GM23248 (cell line): ENCODE measurements around the gene DZIP1L. TPM values are rescaled to one million over a fixed set of nuclear protein-coding genes. Genes with fewer than 3 reads are reported as not detected.

Source experiments
- DNase-seq: peaks from one replicate; pipeline ENCODE4 v3.0.0-alpha.2; 2015
- H2AFZ ChIP-seq: fragments of 200-600 bp; sonication (generic); 2 replicates; pipeline ENCODE4 v1.6.1; 2016; ENCODE audit warnings: antibody characterized with exemption
- H3F3A ChIP-seq: fragments of 200-600 bp; sonication (generic); 2 replicates; pipeline ENCODE4 v1.6.1; 2016; ENCODE audit warnings: mild to moderate bottlenecking, antibody characterized with exemption, mixed run types; ENCODE audit not compliant: insufficient read depth
- H3K27ac ChIP-seq: fragments of 200-600 bp; sonication (generic); 2 replicates; pipeline ENCODE4 v1.5.1; 2016; ENCODE audit warnings: mild to moderate bottlenecking
- H3K27me3 ChIP-seq: fragments of 200-600 bp; sonication (generic); replicated peaks from 2 replicates; pipeline ENCODE4 v1.6.1; 2016; ENCODE audit warnings: mild to moderate bottlenecking; ENCODE audit not compliant: insufficient read depth
- H3K36me3 ChIP-seq: fragments of 200-600 bp; sonication (generic); 2 replicates; pipeline ENCODE4 v1.6.1; 2016; ENCODE audit warnings: low read depth, mild to moderate bottlenecking
- H3K4me1 ChIP-seq: fragments of 200-600 bp; sonication (generic); 2 replicates; pipeline ENCODE4 v1.6.1; 2016; ENCODE audit warnings: mild to moderate bottlenecking; ENCODE audit not compliant: insufficient read depth
- H3K4me2 ChIP-seq: fragments of 200-600 bp; sonication (generic); one replicate; pipeline ENCODE4 v1.6.1; 2016; ENCODE audit warnings: mild to moderate bottlenecking; ENCODE audit not compliant: unreplicated experiment
- H3K4me3 ChIP-seq: fragments of 200-600 bp; sonication (generic); 2 replicates; pipeline ENCODE4 v1.5.1; 2016; ENCODE audit warnings: mild to moderate bottlenecking
- H3K79me2 ChIP-seq: fragments of 200-600 bp; sonication (generic); 2 replicates; pipeline ENCODE4 v1.6.1; 2016; ENCODE audit warnings: mild to moderate bottlenecking; ENCODE audit not compliant: insufficient read depth
- H3K9ac ChIP-seq: fragments of 200-600 bp; sonication (generic); 2 replicates; pipeline ENCODE4 v1.6.1; 2016; ENCODE audit warnings: mild to moderate bottlenecking
- H3K9me2 ChIP-seq: fragments of 200-600 bp; sonication (generic); 2 replicates; pipeline ENCODE4 v1.6.1; 2016; ENCODE audit warnings: mixed run types, mild to moderate bottlenecking, moderate library complexity; ENCODE audit not compliant: insufficient read depth
- H3K9me3 ChIP-seq: fragments of 200-600 bp; sonication (generic); one replicate; pipeline ENCODE4 v1.6.1; 2017; ENCODE audit warnings: low read depth
- H4K20me1 ChIP-seq: fragments of 200-600 bp; sonication (generic); 2 replicates; pipeline ENCODE4 v1.6.0; 2016; ENCODE audit not compliant: insufficient read depth
- EZH2 ChIP-seq: fragments of 200-600 bp; sonication (generic); IDR thresholded peaks from 2 replicates; pipeline ENCODE4 v1.6.1; 2018; ENCODE audit warnings: antibody characterized with exemption, mild to moderate bottlenecking; ENCODE audit not compliant: insufficient read depth, poor library complexity, severe bottlenecking
- EZH2phosphoT487 ChIP-seq: fragments of 200-600 bp; sonication (generic); IDR thresholded peaks from 2 replicates; pipeline ENCODE4 v1.6.1; 2018; ENCODE audit warnings: antibody characterized with exemption, moderate library complexity, mild to moderate bottlenecking, low read depth; ENCODE audit not compliant: insufficient read depth
- WGBS, 2 experiments: methylation state at CpG; one replicate each; pipeline ENCODE4 v1.1.6; 2015 to 2017; ENCODE audit warnings: low lambda C conversion rate in 2 of 2, low coverage in 1 of 2; ENCODE audit errors: missing lambda C conversion rate in 2 of 2; 5-methylcytosine and 5-hydroxymethylcytosine counted together
- in situ Hi-C: fragments of 300-500 bp; cut with MboI; formaldehyde crosslinking; loops from 2 replicates; pipeline ENCODE4 v1.15.0; 2020
- polyA plus RNA-seq: library from polyadenylated mRNA; unstranded; fragments of >200 nt; fragmentation: Nextera tagmentation; extraction: Ambion mirVana; gene quantifications from 2 replicates; pipeline ENCODE4 v1.2.1, GENCODE V29; 2016
- total RNA-seq: library from RNA; depleted of rRNA; stranded (reverse); fragments of >200 nt; shearing (Covaris generic); gene quantifications from 2 replicates; pipeline ENCODE4 v1.2.3, GENCODE V29; 2014

DZIP1L gene
- total and polyA plus RNA-seq, 2 experiments from 2014 or later = 11.1 to 19.8 TPM

- in situ Hi-C loops = no loop called here
- no peaks in the 10 kb centered on the region for H3K9me2 ChIP-seq
Observed at GRCh38 chr3:138030734-138031280, 84.6 kb downstream of the DZIP1L start.

GRCh38 chr3:138027821-138028220 lies 87.6 kb downstream of the DZIP1L start:
- WGBS, 2 experiments = 97 to 100% methylated on average over 5 of the region's 5 CpGs
- Histone ChIP-seq H3K9me3 (no peaks in the 10 kb centered on the region), H3K9ac (no peak overlapping the region), H3K4me1 (no peaks in the 10 kb centered on the region), H3K36me3 (0 out of 2 replicates have a peak, but pooled peaks cover 4% of the 10 kb centered on the region), H3K27ac (no peak overlapping the region), H3K27me3 (no peaks in the 10 kb centered on the region), H3K4me3 (no peak overlapping the region), H3F3A (no peaks in the 10 kb centered on the region), H3K4me2 (no peak overlapping the region), H3K9me2 (no peaks in the 10 kb centered on the region), H2AFZ (no peak overlapping the region), H4K20me1 (no peaks in the 10 kb centered on the region), H3K79me2 (no peaks in the 10 kb centered on the region)
- DNase-seq = no peak
- in situ Hi-C loops = no loop called here
- no peak for TF ChIP-seq EZH2
- TF ChIP-seq EZH2phosphoT487 = no peak

More at GRCh38 chr3:138030734-138031280, 84.6 kb downstream of the DZIP1L start:
- no peaks in the 10 kb centered on the region for H3F3A ChIP-seq
- no peaks in the 10 kb centered on the region for H3K36me3 ChIP-seq
- no peaks in the 10 kb centered on the region for H4K20me1 ChIP-seq
- H3K4me1 ChIP-seq = no peaks in the 10 kb centered on the region
- H3K27me3 ChIP-seq = no peaks in the 10 kb centered on the region
- no peak overlapping the region for H3K9ac ChIP-seq
- no peaks in the 10 kb centered on the region for H3K79me2 ChIP-seq
- H3K4me3 ChIP-seq = no peak overlapping the region
- no peak overlapping the region for H3K4me2 ChIP-seq
- DNase-seq = no peak
- no peak for TF ChIP-seq EZH2
- no peak for TF ChIP-seq EZH2phosphoT487
- no peaks in the 10 kb centered on the region for H3K9me3 ChIP-seq
- WGBS, 2 experiments = 86 to 87% methylated on average over 11 of the region's 11 CpGs
- no peak overlapping the region for H3K27ac ChIP-seq
- H2AFZ ChIP-seq = no peak overlapping the region

DNA sequence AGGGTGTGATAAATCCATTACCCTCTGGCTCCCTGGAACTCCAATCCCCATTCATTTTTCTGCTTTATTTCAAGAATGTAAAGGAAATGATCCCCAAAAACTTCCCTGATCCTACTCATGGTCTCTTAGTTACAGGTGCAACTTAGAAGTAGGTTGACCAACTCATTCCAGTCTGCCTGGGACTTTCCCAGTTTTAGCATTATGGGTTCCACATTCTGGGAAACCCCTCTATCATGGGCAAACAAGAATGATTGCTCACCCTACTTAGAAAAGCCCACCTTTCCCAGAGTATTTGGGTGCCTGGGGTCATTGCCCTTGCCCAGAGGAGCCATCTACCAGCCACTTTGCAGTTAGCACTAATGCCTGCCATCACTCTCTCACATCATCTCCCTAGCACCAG lies 89.9 kb downstream of the DZIP1L start:
- Histone ChIP-seq H3F3A (no peaks in the 10 kb centered on the region), H2AFZ (no peak overlapping the region), H4K20me1 (no peaks in the 10 kb centered on the region), H3K27me3 (no peaks in the 10 kb centered on the region), H3K27ac (no peak overlapping the region), H3K4me2 (no peak overlapping the region), H3K4me1 (no peaks in the 10 kb centered on the region), H3K79me2 (no peaks in the 10 kb centered on the region), H3K9ac (no peak overlapping the region), H3K4me3 (no peak overlapping the region), H3K9me2 (no peaks in the 10 kb centered on the region), H3K36me3 (0 out of 2 replicates have a peak, but pooled peaks cover 8% of the 10 kb centered on the region), H3K9me3 (no peaks in the 10 kb centered on the region)
- in situ Hi-C loops = no loop called here
- TF ChIP-seq EZH2 = no peak
- TF ChIP-seq EZH2phosphoT487 = no peak
- no peak for DNase-seq

DNA sequence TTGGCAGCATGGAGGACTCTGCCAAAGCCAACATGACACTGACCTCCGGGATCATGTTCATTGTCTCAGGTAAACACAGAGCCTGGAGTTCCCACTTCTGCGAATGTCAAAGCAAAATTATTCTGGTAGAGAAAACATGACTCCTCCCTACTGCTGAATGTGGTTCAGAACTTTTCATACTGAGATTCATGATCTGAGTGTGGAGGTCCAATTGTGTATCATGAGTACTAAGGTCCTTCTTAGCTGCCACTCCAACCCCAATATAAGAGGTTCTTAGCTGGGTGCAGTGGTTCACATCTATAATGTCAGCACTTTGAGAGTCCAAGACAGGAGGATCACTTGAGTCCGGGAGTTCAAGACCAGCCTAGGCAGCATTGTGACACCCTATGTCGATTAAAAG lies 91.7 kb downstream of the DZIP1L start:
- H3K9me2 ChIP-seq = no peaks in the 10 kb centered on the region
- H4K20me1 ChIP-seq = no peaks in the 10 kb centered on the region
- H3K4me2 ChIP-seq = no peak overlapping the region
- H3K9ac ChIP-seq = no peak overlapping the region
- H2AFZ ChIP-seq = no peak overlapping the region
- no peak overlapping the region for H3K4me3 ChIP-seq
- in situ Hi-C loops = no loop called here
- no peaks in the 10 kb centered on the region for H3K9me3 ChIP-seq
- TF ChIP-seq EZH2phosphoT487 (no peak), EZH2 (no peak)
- no peaks in the 10 kb centered on the region for H3K79me2 ChIP-seq
- no peaks in the 10 kb centered on the region for H3K27me3 ChIP-seq
- DNase-seq = no peak
- H3F3A ChIP-seq = no peaks in the 10 kb centered on the region
- H3K36me3 ChIP-seq = 0 out of 2 replicates have a peak, but pooled peaks cover 11% of the 10 kb centered on the region
- WGBS, 2 experiments = 96 to 100% methylated on average over 4 of the region's 4 CpGs
- no peaks in the 10 kb centered on the region for H3K4me1 ChIP-seq
- H3K27ac ChIP-seq = no peak overlapping the region

DNA sequence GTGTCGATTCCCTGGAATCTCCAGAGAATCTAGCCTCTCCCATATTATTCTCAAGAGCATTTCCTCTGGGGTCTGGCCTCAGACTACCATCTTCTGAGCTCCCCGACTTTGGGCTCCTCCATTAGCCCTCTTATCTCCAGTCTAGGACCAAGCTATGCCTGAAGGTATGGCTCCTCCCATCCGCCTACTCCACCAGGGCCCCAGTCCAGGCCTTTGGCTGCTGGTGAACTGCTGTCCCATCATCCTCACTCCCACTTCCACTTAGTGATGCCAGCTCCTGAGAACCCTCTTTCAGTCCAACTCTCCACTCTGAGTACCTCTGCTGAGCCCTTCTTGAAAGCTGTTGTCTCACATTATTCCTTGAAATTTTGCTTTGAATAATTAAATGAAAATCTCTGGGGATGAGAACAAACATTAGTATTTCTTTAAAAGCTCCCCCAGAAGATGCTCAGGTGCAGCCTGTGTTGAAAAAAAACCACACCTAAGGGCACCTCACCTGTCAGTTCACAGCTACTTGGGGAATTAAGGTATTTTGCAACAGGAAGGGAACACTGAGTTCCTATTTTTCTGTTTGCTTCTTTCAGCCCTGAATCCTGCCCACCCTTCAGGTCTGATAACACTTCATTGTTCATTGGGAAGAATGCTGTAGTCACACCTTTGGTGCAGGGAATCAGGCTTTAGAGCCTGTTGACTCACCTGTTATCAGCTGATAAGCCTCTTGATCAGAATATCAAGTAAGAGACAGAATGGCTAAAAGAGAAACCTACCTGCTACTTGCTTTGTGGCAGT lies 95.9 kb downstream of the DZIP1L start:
- H3K4me2 ChIP-seq = no peak overlapping the region
- no peak overlapping the region for H3K27ac ChIP-seq
- H2AFZ ChIP-seq = no peak overlapping the region
- no peak for DNase-seq
- in situ Hi-C loops = no loop called here
- no peaks in the 10 kb centered on the region for H3K4me1 ChIP-seq
- H3F3A ChIP-seq = no peaks in the 10 kb centered on the region
- no peaks in the 10 kb centered on the region for H3K79me2 ChIP-seq
- H3K9me2 ChIP-seq = no peaks in the 10 kb centered on the region
- WGBS, 2 experiments = 95 to 96% methylated on average over 3 of the region's 3 CpGs
- no peaks in the 10 kb centered on the region for H4K20me1 ChIP-seq
- H3K9ac ChIP-seq = no peak overlapping the region
- TF ChIP-seq EZH2 (no peak), EZH2phosphoT487 (no peak)
- no peaks in the 10 kb centered on the region for H3K27me3 ChIP-seq
- H3K4me3 ChIP-seq = no peak overlapping the region
- 0 out of 2 replicates have a peak, but pooled peaks cover 7% of the 10 kb centered on the region for H3K36me3 ChIP-seq
- H3K9me3 ChIP-seq = no peaks in the 10 kb centered on the region
